ENCODE data around the gene KLHL13. TPM values are rescaled to one million over a fixed set of nuclear protein-coding genes. Genes with fewer than 3 reads are reported as not detected.
A peak's percentile ranks its signal among the peaks of the same experiment; 100 is the strongest.

KLHL13 gene
- 10 to 100 TPM in 1 of 5 donors, 1 to 10 TPM in 4; 3.6 to 45.0 (median 5.5) TPM for total RNA-seq
- 1 to 10 TPM; 1.8 to 4.0 (median 2.9) TPM for polyA plus RNA-seq
- long read RNA-seq, donor 1, partial matches to known transcripts = 0 of 1 reads
- long read RNA-seq, donor 1, other reads (novel, unspliced or antisense) = 0 of 1 reads
- long read RNA-seq, donor 2, partial matches to known transcripts = 0 of 1 reads
- long read RNA-seq, donor 2, other reads (novel, unspliced or antisense) = 0 of 1 reads
- long read RNA-seq, donor 3, partial matches to known transcripts = 0 of 2 reads
- long read RNA-seq, donor 3, other reads (novel, unspliced or antisense) = 0 of 2 reads
- long read RNA-seq, donor 4 = 0 reads
- long read RNA-seq, donor 5, partial matches to known transcripts = 5 of 8 reads
- long read RNA-seq, donor 5, other reads (novel, unspliced or antisense) = 0 of 8 reads
- long read RNA-seq, donor 6, transcript KLHL13-204 (7 exons, 3,256 nt) = major isoform, 7 of 13 reads
- long read RNA-seq, donor 6, partial matches to known transcripts = 5 of 13 reads
- long read RNA-seq, donor 6, other reads (novel, unspliced or antisense) = 0 of 13 reads
- long read RNA-seq, donor 7, transcript KLHL13-204 (7 exons, 3,256 nt) = major isoform, 7 of 11 reads
- long read RNA-seq, donor 7, partial matches to known transcripts = 0 of 11 reads
- long read RNA-seq, donor 7, other reads (novel, unspliced or antisense) = 0 of 11 reads
- long read RNA-seq, donor 8, partial matches to known transcripts = 0 of 3 reads
- long read RNA-seq, donor 8, other reads (novel, unspliced or antisense) = 0 of 3 reads
- long read RNA-seq, donor 9, partial matches to known transcripts = 0 of 4 reads
- long read RNA-seq, donor 9, other reads (novel, unspliced or antisense) = 0 of 4 reads
- long read RNA-seq, donor 10, partial matches to known transcripts = 0 of 1 reads
- long read RNA-seq, donor 10, other reads (novel, unspliced or antisense) = 0 of 1 reads

- intact Hi-C loops (cut with DNase I; ENCODE audit: low total_unique reads) = no loop called here
- Histone ChIP-seq H3K27ac (peak within 1 kb of the TSS; percentile 29 to 82 (median 60)), H3K9me3 (no peaks in the 10 kb centered on the region), H3K4me1 (peaks cover 0 to 8% (median 0%) of the 10 kb centered on the region in 4 donors), H3K36me3 (no peaks in the 10 kb centered on the region), H3K27me3 (peaks cover 0 to 5% (median 0%) of the 10 kb centered on the region in 3 donors), H3K4me3 (peak within 1 kb of the TSS; percentile 54 to 64 (median 58))
- 2 to 30% (median 17%) methylated on average over 3 to 38 of the region's 42 CpGs for WGBS, 5 donors
- no peak for TF ChIP-seq EP300 (IDR thresholded peaks at IDR 0.05)
- TF ChIP-seq POLR2AphosphoS5 (IDR thresholded peaks at IDR 0.05) = no peak
- no peak for TF ChIP-seq POLR2A (IDR thresholded peaks at IDR 0.05)
- TF ChIP-seq CTCF (IDR thresholded peaks at IDR 0.05) = no peak
- peak in 1 of 2 donors; percentile 79 for DNase-seq
Observed at GRCh38 chrX:118116713-118117550, at the start of gene KLHL13. Gene KLHL13, minus strand, starts transcription at chrX:118116810. Its CDS starts 88,337 bp downstream, at chrX:118028473.

- WGBS, 5 donors = 76 to 100% (median 86%) methylated on average over 1 of the region's 1 CpG
- no peaks in the 10 kb centered on the region for H3K36me3 ChIP-seq
- no peaks in the 10 kb centered on the region for H3K9me3 ChIP-seq
- H3K4me1 ChIP-seq = no peaks in the 10 kb centered on the region
- no peak overlapping the region for H3K4me3 ChIP-seq
- intact Hi-C loops (cut with DNase I; ENCODE audit: low total_unique reads) = no loop called here
- TF ChIP-seq POLR2A (IDR thresholded peaks at IDR 0.05) (no peak), EP300 (IDR thresholded peaks at IDR 0.05) (no peak), POLR2AphosphoS5 (IDR thresholded peaks at IDR 0.05) (no peak), CTCF (IDR thresholded peaks at IDR 0.05) (no peak)
- no peak overlapping the region for H3K27ac ChIP-seq
- no peaks in the 10 kb centered on the region for H3K27me3 ChIP-seq
- no peak for DNase-seq
Observed at GRCh38 chrX:118164138-118164537, 47.5 kb upstream of the KLHL13 start.

DNA sequence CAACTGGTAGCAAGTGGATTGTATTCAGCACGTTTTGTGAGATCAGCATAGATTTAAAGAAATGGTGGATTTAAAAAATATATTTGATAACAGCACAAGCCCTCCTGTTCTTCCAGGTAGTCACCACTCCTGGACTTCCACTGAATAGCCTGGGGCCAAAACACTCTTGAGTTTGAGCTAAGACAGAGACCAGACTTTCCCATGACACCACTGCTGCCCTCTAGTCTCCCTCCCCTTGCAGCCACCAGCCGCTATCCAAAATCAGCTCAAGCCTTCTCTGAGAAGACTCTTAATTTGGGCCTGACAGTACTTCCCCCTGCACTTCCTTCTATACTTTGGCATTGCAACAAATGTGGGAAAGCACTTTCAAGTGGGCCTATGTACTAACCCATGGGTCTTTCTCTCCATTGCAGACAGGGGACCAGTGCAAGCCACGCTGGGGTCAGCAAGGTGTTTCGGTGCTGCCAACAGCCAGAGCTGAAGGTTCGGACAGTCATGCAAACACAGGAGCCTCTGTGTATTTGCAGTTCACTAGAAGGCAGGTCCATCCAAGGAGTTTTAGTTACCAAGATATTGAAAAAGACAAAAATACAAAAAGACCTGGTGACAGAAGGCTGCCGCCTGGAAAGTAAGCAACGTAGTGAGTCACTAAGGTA, 40.5 kb upstream of the KLHL13 start:
- WGBS, 5 donors = 71 to 87% (median 75%) methylated on average over 4 to 7 of the region's 7 CpGs
- intact Hi-C loops (cut with DNase I; ENCODE audit: low total_unique reads) = no loop called here
- Histone ChIP-seq H3K9me3 (no peaks in the 10 kb centered on the region), H3K27me3 (no peaks in the 10 kb centered on the region), H3K27ac (no peak overlapping the region), H3K4me3 (no peak overlapping the region), H3K4me1 (no peaks in the 10 kb centered on the region), H3K36me3 (no peaks in the 10 kb centered on the region)
- TF ChIP-seq POLR2AphosphoS5 (IDR thresholded peaks at IDR 0.05) (no peak), EP300 (IDR thresholded peaks at IDR 0.05) (no peak), CTCF (IDR thresholded peaks at IDR 0.05) (no peak), POLR2A (IDR thresholded peaks at IDR 0.05) (no peak)
- peak in 1 of 2 donors; percentile 7 for DNase-seq
